Measurements from ENCODE around the gene PEPD. TPM values are rescaled to one million over a fixed set of nuclear protein-coding genes. Genes with fewer than 3 reads are reported as not detected.

The PEPD gene
- total and polyA plus RNA-seq, 2 donors (not counting 3 experiments of a cell fraction or from before 2014, with no cell fraction given), result 73.7 to 126 TPM

DNA sequence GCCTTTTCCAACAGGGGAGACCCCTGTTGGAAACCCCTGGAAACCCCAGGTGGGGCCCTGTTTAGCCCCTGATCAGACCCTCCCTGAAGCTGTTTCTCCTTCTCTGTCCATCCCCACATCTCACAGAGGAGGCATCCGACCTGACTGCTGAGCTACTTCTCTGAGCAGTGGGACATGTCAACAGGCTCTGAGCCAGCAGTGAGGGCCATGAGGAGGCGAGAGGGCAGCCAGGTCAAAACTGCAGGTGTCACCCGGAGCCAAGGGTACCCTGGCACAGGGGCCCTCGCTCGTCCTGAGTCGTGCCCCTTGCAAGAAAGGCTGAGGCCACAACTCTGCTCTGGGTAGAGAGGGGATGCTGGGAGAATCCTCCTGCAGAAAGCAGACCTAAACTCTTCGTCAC lies 13.6 kb downstream of the PEPD start:
- Histone ChIP-seq H3K9me3 (replicated peaks; ENCODE audit: control insufficient read depth, insufficient read depth, low read length) (no peaks in the 10 kb centered on the region), H3K9ac (replicated peaks; ENCODE audit: extremely low read depth, insufficient read depth, low read length) (no peak overlapping the region), H3K27ac (ENCODE audit: insufficient read depth, low read depth, low read length) (no peak overlapping the region), H3K79me2 (ENCODE audit: control insufficient read depth, insufficient read depth, low read length) (no peaks in the 10 kb centered on the region), H3K4me1 (ENCODE audit: control insufficient read depth, extremely low read depth, insufficient read depth, low read length) (peaks cover 10% of the 10 kb centered on the region), H3K36me3 (ENCODE audit: control insufficient read depth in 2 of 2, extremely low read depth in 1 of 2, insufficient read depth in 2 of 2, low read length in 2 of 2) (peaks cover 0 to 2% of the 10 kb centered on the region in 2 experiments), H3K4me3 (replicated peaks in 1 of 3; ENCODE audit: insufficient read depth in 1 of 3, low read depth in 1 of 3, low read length in 3 of 3) (no peak overlapping the region), H3K4me2 (ENCODE audit: insufficient read depth, low read length) (no peak overlapping the region), H2AFZ (ENCODE audit: low read depth, low read length) (no peak overlapping the region), H4K20me1 (replicated peaks; ENCODE audit: control insufficient read depth, extremely low read depth, insufficient read depth, low read length) (no peaks in the 10 kb centered on the region), H3K9me1 (replicated peaks; ENCODE audit: control insufficient read depth, extremely low read depth, insufficient read depth, low read length) (no peaks in the 10 kb centered on the region), H3K27me3 (ENCODE audit: control insufficient read depth in 2 of 2, insufficient read depth in 2 of 2, low read length in 2 of 2) (no peaks in the 10 kb centered on the region)
- DNase-seq (ENCODE audit: low read depth, low spot score), result no peak
- BruUV-seq (replicated peaks), result no TSS peak
- no peak for TF ChIP-seq MAX (IDR thresholded peaks at IDR 0.05; ENCODE audit: insufficient read depth, insufficient read length)
- no peak for TF ChIP-seq JUN (IDR thresholded peaks at IDR 0.05; ENCODE audit: borderline replicate concordance, insufficient read depth, insufficient read length, low read depth)
- no peak for TF ChIP-seq MYC (IDR thresholded peaks at IDR 0.05; ENCODE audit: low read depth, low read length)
- TF ChIP-seq POLR2A (IDR thresholded peaks at IDR 0.05; ENCODE audit: low read depth, low read length), result no peak
- TF ChIP-seq, protein P1, sequence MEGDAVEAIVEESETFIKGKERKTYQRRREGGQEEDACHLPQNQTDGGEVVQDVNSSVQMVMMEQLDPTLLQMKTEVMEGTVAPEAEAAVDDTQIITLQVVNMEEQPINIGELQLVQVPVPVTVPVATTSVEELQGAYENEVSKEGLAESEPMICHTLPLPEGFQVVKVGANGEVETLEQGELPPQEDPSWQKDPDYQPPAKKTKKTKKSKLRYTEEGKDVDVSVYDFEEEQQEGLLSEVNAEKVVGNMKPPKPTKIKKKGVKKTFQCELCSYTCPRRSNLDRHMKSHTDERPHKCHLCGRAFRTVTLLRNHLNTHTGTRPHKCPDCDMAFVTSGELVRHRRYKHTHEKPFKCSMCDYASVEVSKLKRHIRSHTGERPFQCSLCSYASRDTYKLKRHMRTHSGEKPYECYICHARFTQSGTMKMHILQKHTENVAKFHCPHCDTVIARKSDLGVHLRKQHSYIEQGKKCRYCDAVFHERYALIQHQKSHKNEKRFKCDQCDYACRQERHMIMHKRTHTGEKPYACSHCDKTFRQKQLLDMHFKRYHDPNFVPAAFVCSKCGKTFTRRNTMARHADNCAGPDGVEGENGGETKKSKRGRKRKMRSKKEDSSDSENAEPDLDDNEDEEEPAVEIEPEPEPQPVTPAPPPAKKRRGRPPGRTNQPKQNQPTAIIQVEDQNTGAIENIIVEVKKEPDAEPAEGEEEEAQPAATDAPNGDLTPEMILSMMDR (IDR thresholded peaks at IDR 0.05; ENCODE audit: extremely low read depth in 1 of 2, insufficient read depth in 1 of 2, low read depth in 1 of 2, low read length in 2 of 2), result no peak
- no peak for TF ChIP-seq EZH2 (IDR thresholded peaks at IDR 0.05; ENCODE audit: borderline replicate concordance, low read depth, low read length, severe bottlenecking)
- dilution Hi-C loops (cut with MboI; ENCODE audit: extremely low pct_ligation_motif_present, low sequenced_read_pairs), result no loop called here
- intact Hi-C loops (cut with micrococcal nuclease), result loop anchor here (2.0 kb wide), 1 partner anchor 35 kb away; no protein-coding TSS in a partner anchor
- FAIRE-seq, result no peak
- ChIA-PET POLR2A (no interaction called here), CTCF (interaction anchor here (0.7 to 1.5 kb wide), 2 partner anchors 35 to 77 kb away, joined by 3 to 5 read pairs; no protein-coding TSS in a partner anchor)
